Adrenal gland (tissue), 5 donors: ENCODE measurements around the gene ALDH6A1.

Experiments
- CTCF ChIP-seq, 6 experiments: fragments of 450-650 bp in 4 of 6; fragments of 200-600 bp in 2 of 6; sonication (generic) in 1 of 6; IDR thresholded peaks; 1 replicate in 5 of 6; 2 replicates in 1 of 6; pipeline versions ENCODE4 v1.5.1 to v1.8.0; 2016 to 2021; ENCODE audit warnings: antibody characterized with exemption in 6 of 6, mild to moderate bottlenecking in 2 of 6, moderate library complexity in 1 of 6
- POLR2A ChIP-seq, 2 donors: fragments of 450-650 bp; IDR thresholded peaks; one replicate each; pipeline ENCODE4 v1.6.1; 2017; ENCODE audit warnings: antibody characterized with exemption in 2 of 2, mild to moderate bottlenecking in 2 of 2, moderate library complexity in 1 of 2
- donor health status: DM: no; HTN: no; CAD: no.

GRCh38 chr14:74083161-74083560 lies 1.1 kb downstream of the ALDH6A1 start:
- no peak for TF ChIP-seq CTCF (IDR thresholded peaks at IDR 0.05)
- TF ChIP-seq POLR2A (IDR thresholded peaks at IDR 0.05), result no peak
